ENCODE data around the gene NAP1L4. TPM values are rescaled to one million over a fixed set of nuclear protein-coding genes. Genes with fewer than 3 reads are reported as not detected.

NAP1L4 gene
- total and polyA plus RNA-seq, 2 of the 4 experiments (the other 2 are of a cell fraction) = 71.5 to 80.7 TPM

DNA sequence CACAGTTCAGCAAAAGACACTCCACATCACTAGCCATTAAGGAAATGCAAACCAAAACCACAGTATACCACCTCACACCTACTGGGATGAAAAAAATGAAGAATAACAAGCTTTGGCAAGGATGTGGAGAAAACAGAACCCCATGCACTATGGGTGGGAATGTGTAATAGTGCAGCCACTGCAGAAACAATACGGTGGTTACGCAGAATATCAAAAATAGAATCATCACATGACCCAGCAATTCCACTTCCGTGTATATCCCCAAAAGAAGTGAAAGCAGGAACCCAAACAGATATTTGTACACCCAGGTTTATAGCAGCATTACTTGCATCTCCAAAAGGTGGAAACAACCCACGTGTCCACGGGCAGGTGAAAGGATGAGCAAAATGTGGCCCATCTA lies 44.3 kb upstream of the NAP1L4 start (continued):
- TF ChIP-seq CTCF (conservative IDR thresholded peaks at IDR 0.05; ENCODE audit: low read depth, low read length) (no peak), BHLHE40 (IDR thresholded peaks at IDR 0.05; ENCODE audit: low read depth, low read length) (no peak), CEBPB (IDR thresholded peaks at IDR 0.05; ENCODE audit: low read depth, low read length) (no peak)

- Histone ChIP-seq H3K27ac (ENCODE audit: insufficient read depth, low read length) (no peak overlapping the region), H3K18ac (ENCODE audit: low read depth, low read length) (no peak overlapping the region), H3K4me2 (ENCODE audit: low read depth, low read length) (no peak overlapping the region), H3K9ac (ENCODE audit: low read depth, low read length) (no peak overlapping the region), H3K23ac (ENCODE audit: low read depth, low read length) (no peak overlapping the region), H3K4me1 (ENCODE audit: control insufficient read depth, insufficient read depth, low read length) (no peaks in the 10 kb centered on the region), H4K20me1 (ENCODE audit: insufficient read depth, low read length) (peaks cover 68% of the 10 kb centered on the region), H3K56ac (ENCODE audit: extremely low read depth, insufficient read depth, low read length) (no peak overlapping the region), H2BK5ac (ENCODE audit: low read depth, low read length, poor library complexity, severe bottlenecking) (no peak overlapping the region), H2AK9ac (replicated peaks; ENCODE audit: low read depth, low read length, poor library complexity) (no peak overlapping the region), H2AFZ (replicated peaks; ENCODE audit: low read length, poor library complexity) (no peak overlapping the region), H2BK15ac (ENCODE audit: low read depth, low read length) (no peak overlapping the region), H4K8ac (ENCODE audit: low read depth in 2 of 2, low read length in 2 of 2) (no peak overlapping the region), H3K4me3 (ENCODE audit: insufficient read depth, low read depth, low read length) (no peak overlapping the region), H2BK20ac (ENCODE audit: low read depth, low read length) (no peak overlapping the region), H2AK5ac (ENCODE audit: low read depth, low read length) (no peak overlapping the region), H3K9me1 (ENCODE audit: insufficient read depth, low read length) (peaks cover 2% of the 10 kb centered on the region; the same call in 1 of the 2 replicates), H3K27me3 (ENCODE audit: control insufficient read depth, insufficient read depth, low read length) (no peaks in the 10 kb centered on the region), H4K5ac (ENCODE audit: low read depth, low read length) (no peak overlapping the region), H3K4ac (ENCODE audit: low read depth, low read length) (no peak overlapping the region), H4K91ac (ENCODE audit: insufficient read depth, low read depth, low read length) (no peak overlapping the region), H3K14ac (replicated peaks; ENCODE audit: low read depth, low read length) (no peak overlapping the region), H3K9me3 (ENCODE audit: control insufficient read depth, insufficient read depth, low read length) (no peaks in the 10 kb centered on the region), H3K36me3 (ENCODE audit: control insufficient read depth, insufficient read depth, low read length) (peaks cover 60% of the 10 kb centered on the region), H2BK120ac (ENCODE audit: low read depth, low read length) (no peak overlapping the region), H3K79me1 (ENCODE audit: low read depth in 1 of 2, low read length in 2 of 2) (peaks cover 39 to 77% of the 10 kb centered on the region in 2 experiments)
- in situ Hi-C loops (cut with MboI; ENCODE audit: low sequenced_read_pairs) (no loop called here), dilution Hi-C loops (cut with HindIII; ENCODE audit: low sequenced_read_pairs, unreplicated experiment) (no loop called here), intact Hi-C loops (cut with micrococcal nuclease) (loop anchor here (5.0 to 10.0 kb wide), 2 partner anchors 57 to 369 kb away; no protein-coding TSS in a partner anchor)
- no peak for DNase-seq
- no peak for ATAC-seq (ENCODE audit: low read depth)
- POLR2A ChIA-PET (ENCODE audit: unreplicated experiment) = no interaction called here
- CTCF ChIA-PET = no interaction called here
- no TSS peak for BruUV-seq (replicated peaks)
- TF ChIP-seq POLR2A (IDR thresholded peaks at IDR 0.05; ENCODE audit: low read depth, low read length) = no peak
- no peak for TF ChIP-seq CTCF (conservative IDR thresholded peaks at IDR 0.05; ENCODE audit: low read depth, low read length)
- TF ChIP-seq RAD21 (IDR thresholded peaks at IDR 0.05; ENCODE audit: low read length) = no peak
- TF ChIP-seq FOS (IDR thresholded peaks at IDR 0.05; ENCODE audit: low read depth, low read length) = no peak
- TF ChIP-seq CEBPB (IDR thresholded peaks at IDR 0.05; ENCODE audit: low read depth, low read length) = no peak
- TF ChIP-seq MXI1 (IDR thresholded peaks at IDR 0.05; ENCODE audit: borderline replicate concordance, low read depth, low read length) = no peak
- TF ChIP-seq SMC3 (IDR thresholded peaks at IDR 0.05; ENCODE audit: low read depth, low read length) = no peak
- TF ChIP-seq RFX5 (IDR thresholded peaks at IDR 0.05; ENCODE audit: low read depth, low read length) = no peak
- TF ChIP-seq CHD1 (IDR thresholded peaks at IDR 0.05; ENCODE audit: low read depth, low read length) = no peak
- no peak for TF ChIP-seq MAFK (IDR thresholded peaks at IDR 0.05; ENCODE audit: low read depth, low read length)
- TF ChIP-seq NFE2L2 (IDR thresholded peaks at IDR 0.05; ENCODE audit: low read depth, low read length) = no peak
- TF ChIP-seq RCOR1 (IDR thresholded peaks at IDR 0.05; ENCODE audit: insufficient replicate concordance, low read length) = no peak
- no peak for TF ChIP-seq MAZ (IDR thresholded peaks at IDR 0.05; ENCODE audit: borderline replicate concordance, low read depth, low read length)
- no peak for TF ChIP-seq BHLHE40 (IDR thresholded peaks at IDR 0.05; ENCODE audit: low read depth, low read length)
Measured at GRCh38 chr11:3035333-3035732, 43.2 kb upstream of the NAP1L4 start.

All from IMR-90 (cell line).